Superior temporal gyrus (tissue), 1 donor: Measurements from ENCODE around the gene SLCO4A1.
"Not testable (repeated sequence)": the region's sequence is repeated elsewhere in the genome, so short reads cannot be mapped to it uniquely, and the experiment has no call there.

Source experiments
- DNase-seq: peaks from one replicate; pipeline ENCODE4 v3.0.0-alpha.2; 2016; ENCODE audit errors: extremely low spot score

SLCO4A1 gene

GRCh38 chr20:62623488-62624324, 18.6 kb upstream of the SLCO4A1 start:
- no peak for DNase-seq

DNA sequence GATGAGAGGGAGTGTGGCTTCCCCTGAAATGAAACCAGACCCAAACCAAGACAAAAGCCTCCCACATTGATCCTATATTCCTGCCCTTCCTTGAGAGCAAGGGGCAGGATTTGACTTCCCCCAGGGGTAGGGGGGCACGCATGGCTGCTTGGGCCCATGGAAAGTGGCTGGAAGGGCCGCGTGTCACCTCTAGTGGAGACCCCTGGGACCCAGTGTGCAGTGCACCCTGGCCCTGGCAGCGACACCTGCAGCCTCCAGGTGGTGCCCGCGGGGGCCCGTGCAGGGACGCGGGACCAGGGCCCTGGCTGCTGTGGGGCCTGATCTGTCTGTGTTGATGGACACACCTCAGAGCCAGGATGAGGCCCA, 18.0 kb upstream of the SLCO4A1 start:
- no peak for DNase-seq

DNA sequence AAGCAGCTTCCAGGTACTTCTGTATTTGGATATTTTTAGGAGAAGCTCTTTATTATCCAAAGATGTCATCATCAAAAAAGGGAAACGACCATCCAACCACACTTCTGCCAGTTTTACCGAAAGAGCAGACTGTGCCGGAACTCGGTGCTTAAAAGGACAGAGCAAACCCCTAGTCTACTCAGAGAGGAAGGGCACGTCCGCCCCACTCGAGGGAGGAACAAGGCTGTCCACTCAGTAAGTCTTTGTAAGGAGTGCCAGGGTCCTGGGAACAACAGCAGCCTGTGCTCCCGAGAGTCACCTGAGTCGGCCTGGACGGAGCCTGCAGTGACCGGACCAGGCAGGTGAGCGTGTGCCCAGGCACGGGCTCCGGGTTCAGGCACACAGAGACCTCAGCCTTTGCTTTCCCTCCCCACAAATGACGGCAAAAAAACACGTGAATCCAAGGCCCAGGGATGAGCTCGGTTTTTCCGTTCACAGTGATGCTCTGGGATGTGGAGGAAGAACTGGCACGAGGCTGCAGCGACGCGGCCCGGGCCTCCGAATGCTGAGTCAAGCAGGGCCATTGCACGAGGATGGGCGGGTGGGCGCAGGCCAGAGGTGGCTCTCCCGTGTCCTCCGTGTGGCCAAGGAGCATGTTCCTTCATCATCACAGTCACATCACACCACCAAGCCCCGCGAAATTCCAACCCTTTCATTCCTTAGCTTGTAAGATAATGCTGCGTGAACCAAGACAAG, 17.4 kb upstream of the SLCO4A1 start:
- DNase-seq, result no peak

DNA sequence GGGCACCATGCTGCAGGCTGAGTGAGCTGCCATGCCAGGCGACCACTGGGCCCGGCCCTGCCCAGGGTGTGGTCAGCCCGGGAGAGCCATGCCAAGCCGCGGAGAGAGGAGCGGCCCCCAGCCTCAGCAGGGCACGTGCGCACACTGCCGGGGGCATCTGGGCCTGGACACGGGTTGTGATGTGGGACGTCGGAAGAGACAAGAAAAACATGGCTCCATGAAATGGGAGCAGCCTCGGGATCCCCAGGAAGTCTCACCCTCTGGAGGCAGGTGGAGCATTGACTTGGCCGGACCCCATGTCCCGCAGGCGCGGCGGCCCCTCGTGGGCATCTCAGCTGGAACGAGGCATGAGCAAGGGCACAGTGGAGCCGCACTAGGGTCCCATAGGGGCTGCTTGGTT, 16.8 kb upstream of the SLCO4A1 start:
- no peak for DNase-seq

- no peak for DNase-seq
Observed at GRCh38 chr20:62625921-62626547, 16.3 kb upstream of the SLCO4A1 start.

DNA sequence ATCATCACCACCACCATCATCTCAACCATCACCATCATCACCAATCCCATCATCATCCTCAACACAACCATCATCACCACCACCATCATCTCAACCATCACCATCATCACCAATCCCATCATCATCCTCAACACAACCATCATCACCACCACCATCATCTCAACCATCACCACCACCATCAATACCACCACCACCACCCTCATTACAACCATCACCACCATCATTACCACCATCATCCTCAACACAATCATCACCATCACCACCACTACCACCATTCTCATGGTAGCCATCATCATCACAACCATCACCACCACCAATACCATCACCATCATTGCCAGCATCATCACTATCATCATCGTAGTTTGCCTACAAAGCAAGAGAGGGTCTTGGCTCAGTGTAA, 14.9 kb upstream of the SLCO4A1 start:
- not testable (repeated sequence) for DNase-seq

GRCh38 chr20:62627901-62628612, 14.2 kb upstream of the SLCO4A1 start:
- DNase-seq, result no peak

DNA sequence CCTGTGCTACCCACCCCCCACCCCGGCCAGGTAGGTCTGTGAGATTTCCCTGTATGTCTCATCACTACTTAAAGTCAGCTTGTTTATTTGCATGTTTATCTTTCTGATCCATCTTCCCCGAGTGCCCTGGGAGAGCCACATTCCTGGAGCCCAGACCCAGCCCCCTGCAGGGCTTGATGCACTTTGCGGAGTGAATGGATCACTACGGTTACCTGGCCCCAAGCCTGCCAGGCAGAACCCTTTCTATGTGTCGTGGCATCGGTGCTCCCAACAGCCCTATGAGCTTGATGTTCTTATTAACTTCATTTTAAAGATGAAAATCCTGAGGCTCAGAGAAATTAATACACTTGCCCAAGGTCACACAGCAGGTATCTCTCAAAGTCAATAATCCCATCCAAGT, 13.6 kb upstream of the SLCO4A1 start:
- DNase-seq, result no peak

DNA sequence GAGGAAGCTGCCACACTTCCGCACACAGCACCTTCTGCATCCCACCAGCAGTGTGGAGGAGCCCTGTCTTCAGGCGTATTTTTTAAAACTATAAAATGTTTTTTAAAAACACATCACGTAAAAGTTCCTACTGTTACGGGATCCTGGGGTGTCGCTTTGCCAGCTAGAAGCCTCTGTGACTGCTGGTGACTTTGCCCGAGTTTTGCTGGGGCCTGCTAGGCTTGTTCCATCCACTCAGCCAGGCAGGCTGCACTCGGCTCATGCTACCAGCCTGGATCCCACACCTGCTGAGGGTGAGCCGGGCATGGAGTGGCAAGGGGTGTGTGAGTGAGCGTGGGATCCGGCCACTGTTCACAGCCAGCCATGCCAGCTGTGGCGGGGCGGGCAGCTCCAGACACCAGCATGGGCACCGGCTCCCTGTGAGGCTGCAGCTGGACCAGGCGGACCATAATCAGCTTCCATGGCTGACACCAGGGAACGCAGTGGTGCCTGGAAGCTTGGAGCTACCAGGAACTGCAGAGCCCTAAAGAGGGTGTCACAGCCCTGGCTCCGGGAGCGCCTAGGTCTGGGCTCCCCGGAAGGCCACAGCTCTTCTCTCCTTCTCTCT, 12.3 kb upstream of the SLCO4A1 start:
- DNase-seq, result no peak

GRCh38 chr20:62631336-62632308, 10.7 kb upstream of the SLCO4A1 start:
- DNase-seq, result no peak

DNA sequence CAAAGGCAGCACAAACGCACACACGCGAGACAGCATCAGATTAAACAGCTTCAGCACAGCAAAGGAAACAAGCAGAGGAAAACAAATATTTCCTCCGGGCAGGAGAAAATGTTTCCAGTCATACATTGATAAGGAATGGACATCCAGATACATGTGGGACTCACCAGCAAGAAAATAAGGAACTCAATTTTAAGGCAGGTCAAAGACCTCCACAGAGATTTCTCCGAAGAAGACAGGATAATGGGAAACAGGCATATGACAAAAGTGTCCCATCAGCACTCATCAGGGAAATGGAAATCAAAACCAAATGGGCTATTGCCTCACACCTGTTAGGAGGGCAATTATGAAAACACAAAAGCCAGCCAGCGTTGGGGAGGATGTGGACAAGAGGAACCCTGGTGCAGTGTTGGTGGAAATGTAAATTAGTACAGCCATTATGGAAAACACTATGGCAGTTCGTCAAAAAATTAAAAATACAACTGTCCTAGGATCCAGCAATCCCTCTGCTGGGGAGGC, 9.7 kb upstream of the SLCO4A1 start:
- no peak for DNase-seq

- no peak for DNase-seq
Observed at GRCh38 chr20:62633598-62634329, 8.5 kb upstream of the SLCO4A1 start.

- no peak for DNase-seq
Observed at GRCh38 chr20:62634330-62634967, 7.9 kb upstream of the SLCO4A1 start.

DNA sequence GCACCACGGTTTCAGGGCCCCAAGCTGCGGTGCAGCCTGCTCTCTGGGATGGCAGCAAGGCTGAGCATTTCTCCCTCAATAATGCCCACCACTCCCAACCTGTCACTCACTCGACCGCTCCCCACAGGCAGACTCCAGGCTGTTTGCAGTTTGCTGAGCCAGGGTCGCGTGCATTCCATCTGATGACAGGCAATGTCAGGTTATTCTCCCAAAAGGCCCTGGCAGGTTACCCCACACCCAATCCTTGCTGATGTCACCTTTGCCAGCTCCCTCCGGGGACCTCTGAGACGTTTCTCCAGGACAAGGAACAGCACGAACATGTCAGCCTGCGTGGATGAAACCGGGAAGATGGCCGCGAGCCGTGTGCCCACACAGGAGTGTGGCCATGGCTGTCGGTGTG, 7.1 kb upstream of the SLCO4A1 start:
- DNase-seq, result no peak

GRCh38 chr20:62635852-62636251, 6.5 kb upstream of the SLCO4A1 start:
- DNase-seq, result no peak

DNA sequence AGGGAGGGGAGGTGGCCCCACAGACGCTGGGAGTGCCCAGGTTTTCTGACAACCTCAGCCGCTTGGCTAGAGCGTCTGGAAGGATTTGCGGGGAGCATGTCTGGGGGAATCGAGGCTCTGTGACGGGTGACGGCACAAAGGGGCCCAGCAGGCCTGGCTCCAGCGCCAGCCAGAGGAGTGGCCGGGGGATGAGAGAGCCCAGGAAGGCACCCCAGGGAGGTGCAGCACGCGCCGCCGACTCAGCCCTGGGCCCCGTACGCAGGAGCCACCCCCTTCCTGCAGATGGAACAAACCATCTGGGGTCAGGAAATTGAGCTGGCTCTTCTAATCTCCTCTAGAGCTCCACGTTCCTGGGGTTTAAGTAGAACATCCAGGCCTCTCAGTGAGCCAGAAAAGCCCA, 5.9 kb upstream of the SLCO4A1 start:
- no peak for DNase-seq

DNA sequence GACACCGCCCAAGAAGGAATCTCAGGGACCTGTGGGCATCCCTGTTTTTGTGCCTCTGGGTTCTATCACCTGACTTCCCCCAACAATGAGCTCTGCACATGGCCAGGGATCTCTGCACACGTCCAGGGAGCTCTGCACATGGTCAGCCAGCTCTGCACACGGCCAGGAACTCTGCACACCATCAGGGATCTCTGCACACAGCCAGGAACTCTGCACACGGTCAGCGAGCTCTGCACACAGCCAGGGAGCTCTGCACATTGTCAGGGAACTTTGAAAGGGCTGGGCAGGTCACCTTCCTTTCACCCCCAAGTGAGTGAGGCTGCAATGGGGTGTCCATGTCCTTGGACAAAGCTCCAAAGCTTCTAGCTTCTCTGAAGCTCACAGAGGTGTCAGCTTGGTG, 5.2 kb upstream of the SLCO4A1 start:
- no peak for DNase-seq

- DNase-seq, result no peak
Observed at GRCh38 chr20:62637521-62638054, 4.7 kb upstream of the SLCO4A1 start.

GRCh38 chr20:62638055-62638570, 4.2 kb upstream of the SLCO4A1 start:
- no peak for DNase-seq
